ENCODE data around the gene PLXNC1.
"Not testable (repeated sequence)": the region's sequence is repeated elsewhere in the genome, so short reads cannot be mapped to it uniquely, and the experiment has no call there.

PLXNC1 gene

GRCh38 chr12:94297876-94298505 lies 149.6 kb downstream of the PLXNC1 start:
- DNase-seq (ENCODE audit: low spot score) = no peak

- no peak for DNase-seq (ENCODE audit: low spot score)
Measured at GRCh38 chr12:94299846-94300245, 151.5 kb downstream of the PLXNC1 start.

- no peak for DNase-seq (ENCODE audit: low spot score)
Measured at GRCh38 chr12:94304012-94304411, 155.6 kb downstream of the PLXNC1 start.

GRCh38 chr12:94304566-94305061 lies 156.2 kb downstream of the PLXNC1 start:
- DNase-seq (ENCODE audit: low spot score) = no peak

- peak; percentile 95 for DNase-seq (ENCODE audit: low spot score)
Measured at GRCh38 chr12:94305130-94305957, 157.0 kb downstream of the PLXNC1 start.

- DNase-seq (ENCODE audit: low spot score) = no peak
Measured at GRCh38 chr12:94308612-94309011, 160.2 kb downstream of the PLXNC1 start.

GRCh38 chr12:94309373-94309772 lies 161.0 kb downstream of the PLXNC1 start:
- DNase-seq (ENCODE audit: low spot score) = peak; percentile 66

GRCh38 chr12:94312378-94312777 lies 164.0 kb downstream of the PLXNC1 start:
- DNase-seq (ENCODE audit: low spot score) = no peak

- not testable (repeated sequence) for DNase-seq (ENCODE audit: low spot score)
Measured at GRCh38 chr12:94316600-94316999, 168.2 kb downstream of the PLXNC1 start.

- no peak for DNase-seq (ENCODE audit: low spot score)
Measured at GRCh38 chr12:94318181-94318580, 169.8 kb downstream of the PLXNC1 start.

GRCh38 chr12:94320109-94320508 lies 171.7 kb downstream of the PLXNC1 start:
- no peak for DNase-seq (ENCODE audit: low spot score)

GRCh38 chr12:94322346-94322745 lies 174.0 kb downstream of the PLXNC1 start:
- DNase-seq (ENCODE audit: low spot score) = no peak

GRCh38 chr12:94326234-94326633 lies 177.9 kb downstream of the PLXNC1 start:
- DNase-seq (ENCODE audit: low spot score) = no peak

GRCh38 chr12:94326727-94327126 lies 178.3 kb downstream of the PLXNC1 start:
- DNase-seq (ENCODE audit: low spot score) = peak; percentile 74

- DNase-seq (ENCODE audit: low spot score) = no peak
Measured at GRCh38 chr12:94327809-94328208, 179.4 kb downstream of the PLXNC1 start.

- DNase-seq (ENCODE audit: low spot score) = no peak
Measured at GRCh38 chr12:94329366-94329765, 181.0 kb downstream of the PLXNC1 start.

GRCh38 chr12:94333396-94333795 lies 185.0 kb downstream of the PLXNC1 start:
- no peak for DNase-seq (ENCODE audit: low spot score)

- no peak for DNase-seq (ENCODE audit: low spot score)
Measured at GRCh38 chr12:94336211-94336925, 188.0 kb downstream of the PLXNC1 start.

GRCh38 chr12:94338006-94338794 lies 189.8 kb downstream of the PLXNC1 start:
- no peak for DNase-seq (ENCODE audit: low spot score)

GRCh38 chr12:94340573-94340972 lies 192.2 kb downstream of the PLXNC1 start:
- no peak for DNase-seq (ENCODE audit: low spot score)

- no peak for DNase-seq (ENCODE audit: low spot score)
Measured at GRCh38 chr12:94353130-94353529, 204.8 kb downstream of the PLXNC1 start.

Measured in activated CD4-positive, alpha-beta T cell treated with anti-CD3 and anti-CD28 coated beads, Interleukin-2, Interleukin-4, amounts not matched to agents 100 ng/mL and 50 ng/mL, durations not matched to agents 16 hours and 8 hours (primary cell).